Retinal pigment epithelial cell (primary cell): ENCODE measurements around the gene VWA3B.
"Not testable (repeated sequence)": the region's sequence is repeated elsewhere in the genome, so short reads cannot be mapped to it uniquely, and the experiment has no call there.

ENCODE experiments used
- DNase-seq: peaks from one replicate; pipeline ENCODE4 v3.0.0-alpha.2; 2010; ENCODE audit warnings: low read depth
- H3K4me3 ChIP-seq: 2 replicates; pipeline ENCODE4 v1.5.1; 2011; ENCODE audit warnings: mild to moderate bottlenecking, low read length, control low read depth, moderate library complexity
- TF ChIP-seq, protein P1 (sequence below): conservative IDR thresholded peaks from 2 replicates; pipeline ENCODE4 v1.5.1; 2011; ENCODE audit warnings: low read depth, low read length, control low read depth, inconsistent platforms

Gene VWA3B

GRCh38 chr2:98089941-98090340, 3.0 kb downstream of the VWA3B start:
- no peak for DNase-seq
- no peak overlapping the region for H3K4me3 ChIP-seq
- TF ChIP-seq, protein P1, sequence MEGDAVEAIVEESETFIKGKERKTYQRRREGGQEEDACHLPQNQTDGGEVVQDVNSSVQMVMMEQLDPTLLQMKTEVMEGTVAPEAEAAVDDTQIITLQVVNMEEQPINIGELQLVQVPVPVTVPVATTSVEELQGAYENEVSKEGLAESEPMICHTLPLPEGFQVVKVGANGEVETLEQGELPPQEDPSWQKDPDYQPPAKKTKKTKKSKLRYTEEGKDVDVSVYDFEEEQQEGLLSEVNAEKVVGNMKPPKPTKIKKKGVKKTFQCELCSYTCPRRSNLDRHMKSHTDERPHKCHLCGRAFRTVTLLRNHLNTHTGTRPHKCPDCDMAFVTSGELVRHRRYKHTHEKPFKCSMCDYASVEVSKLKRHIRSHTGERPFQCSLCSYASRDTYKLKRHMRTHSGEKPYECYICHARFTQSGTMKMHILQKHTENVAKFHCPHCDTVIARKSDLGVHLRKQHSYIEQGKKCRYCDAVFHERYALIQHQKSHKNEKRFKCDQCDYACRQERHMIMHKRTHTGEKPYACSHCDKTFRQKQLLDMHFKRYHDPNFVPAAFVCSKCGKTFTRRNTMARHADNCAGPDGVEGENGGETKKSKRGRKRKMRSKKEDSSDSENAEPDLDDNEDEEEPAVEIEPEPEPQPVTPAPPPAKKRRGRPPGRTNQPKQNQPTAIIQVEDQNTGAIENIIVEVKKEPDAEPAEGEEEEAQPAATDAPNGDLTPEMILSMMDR: no peak

GRCh38 chr2:98090951-98091350, 4.0 kb downstream of the VWA3B start:
- DNase-seq: no peak
- TF ChIP-seq, protein P1: no peak
- H3K4me3 ChIP-seq: no peak overlapping the region

GRCh38 chr2:98091738-98092137, 4.8 kb downstream of the VWA3B start:
- H3K4me3 ChIP-seq: no peak overlapping the region
- TF ChIP-seq, protein P1: no peak
- no peak for DNase-seq

GRCh38 chr2:98093146-98093545, 6.2 kb downstream of the VWA3B start:
- DNase-seq: no peak
- TF ChIP-seq, protein P1: no peak
- H3K4me3 ChIP-seq: no peak overlapping the region

DNA sequence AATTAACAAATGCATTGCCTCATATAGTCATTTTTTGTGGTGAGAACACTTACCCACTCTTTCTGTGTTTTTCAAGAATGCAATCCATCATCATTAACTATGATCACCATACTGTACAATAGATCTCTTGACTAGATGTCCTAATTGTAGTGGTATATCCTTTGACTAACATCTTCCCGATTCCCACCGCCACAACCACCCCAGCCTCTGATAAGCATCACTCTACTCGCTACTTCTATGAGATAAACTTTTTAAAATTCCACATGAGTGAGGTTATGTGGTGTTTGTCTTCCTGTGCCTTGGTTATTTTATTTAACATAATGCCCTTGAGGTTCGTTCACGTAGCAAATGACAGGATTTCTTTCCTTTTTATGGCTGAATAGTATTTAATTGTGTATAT, 6.6 kb downstream of the VWA3B start:
- H3K4me3 ChIP-seq: no peak overlapping the region
- no peak for DNase-seq
- TF ChIP-seq, protein P1: no peak

DNA sequence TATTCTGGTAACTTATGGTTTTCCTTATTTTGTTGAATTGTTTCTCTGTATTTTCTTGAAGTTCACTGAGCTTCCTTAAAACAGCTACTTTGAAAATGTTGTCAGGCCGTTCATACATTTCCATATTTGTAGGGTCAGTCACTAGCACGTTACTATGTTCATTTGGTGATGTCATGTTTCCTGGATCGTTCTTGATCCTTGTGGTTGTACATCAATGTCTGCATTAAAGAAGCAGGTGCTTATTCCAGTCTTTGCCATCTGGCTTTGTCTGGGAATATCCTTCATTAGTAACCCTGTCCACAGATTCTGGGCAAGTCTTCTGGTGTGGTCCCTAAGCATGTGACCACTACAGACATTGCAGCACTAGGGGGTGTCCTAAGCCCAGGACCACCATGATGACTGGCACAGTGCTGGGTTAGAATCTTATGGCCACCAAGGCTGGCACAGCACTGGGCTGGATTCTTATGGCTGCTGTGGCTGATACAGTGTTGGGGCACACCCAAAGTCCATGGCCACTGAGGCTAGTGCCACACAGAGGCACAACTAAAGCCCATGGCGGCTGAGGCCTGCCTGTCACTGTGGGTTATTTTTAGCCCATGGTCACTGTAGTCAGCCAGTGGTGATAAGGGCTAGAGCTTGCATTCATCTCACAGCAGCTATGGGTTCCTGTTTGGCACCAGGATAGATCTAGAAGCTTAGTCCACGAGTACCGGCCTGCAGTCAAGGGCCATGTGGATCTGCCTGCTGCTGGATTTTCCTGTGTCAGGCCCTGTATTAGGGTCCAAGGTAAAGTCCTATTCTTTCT, 13.2 kb downstream of the VWA3B start:
- H3K4me3 ChIP-seq: no peak overlapping the region
- TF ChIP-seq, protein P1: no peak
- no peak for DNase-seq

- DNase-seq, H3K4me3 ChIP-seq: not testable (repeated sequence)
These were observed 15.3 kb downstream of the VWA3B start for GRCh38 chr2:98102315-98102714.
